Inferior parietal cortex (tissue), 1 donor: ENCODE data around the gene ABHD16A.

ENCODE experiments used
- DNase-seq: peaks from one replicate; pipeline ENCODE4 v3.0.0-alpha.2; 2016; ENCODE audit errors: extremely low spot score

ABHD16A gene

DNA sequence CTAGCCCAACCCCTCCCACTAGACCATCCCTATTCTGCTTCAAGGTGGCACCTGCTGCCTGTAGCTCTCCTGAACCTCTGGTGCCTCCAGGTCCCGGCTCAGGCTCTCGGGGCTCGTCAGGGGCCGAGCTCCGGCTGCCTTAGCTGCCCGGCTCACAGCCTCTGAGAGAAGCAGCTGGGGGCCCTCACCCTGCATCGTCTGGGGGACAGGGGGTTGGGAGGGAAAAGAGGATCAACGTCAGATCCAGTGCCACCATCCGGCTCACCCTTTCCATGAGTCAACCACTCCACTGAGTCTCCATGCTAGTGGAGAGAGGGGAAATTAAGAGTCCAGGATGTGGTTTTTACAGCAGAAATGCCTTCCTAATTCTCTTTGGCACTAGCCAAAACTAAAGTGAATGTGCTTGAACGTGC is 63.7 kb downstream of the ABHD16A start:
- no peak for DNase-seq

DNA sequence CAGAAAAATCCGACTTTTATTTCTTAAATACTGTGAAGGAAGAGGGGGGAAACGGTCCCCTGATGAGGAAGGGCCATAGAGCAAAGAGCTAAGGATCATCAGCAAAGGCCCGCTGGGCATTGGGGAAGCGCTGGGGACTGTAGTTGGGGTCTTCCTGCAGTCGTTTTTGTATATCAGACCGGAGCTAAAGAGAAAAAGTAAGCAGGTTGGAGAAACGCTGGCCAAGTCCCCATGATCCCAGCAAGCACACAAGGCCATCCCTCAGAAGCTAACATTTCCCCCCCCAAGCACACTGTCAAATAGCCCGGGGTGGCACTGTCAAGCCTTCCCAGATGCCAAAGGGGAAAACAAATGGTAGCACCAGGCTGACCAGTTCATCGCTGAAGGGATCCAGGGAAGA is 64.1 kb downstream of the ABHD16A start:
- DNase-seq = no peak
